Sigmoid colon (tissue), 4 donors: ENCODE results near the gene MIB1.

Experiments used
- EP300 ChIP-seq, 4 donors: sonication (generic); formaldehyde crosslinking; IDR thresholded peaks; one replicate each; pipeline ENCODE4 v1.6.1; 2017; ENCODE audit warnings: antibody characterized with exemption in 4 of 4
- POLR2A ChIP-seq, 2 donors: fragments of 450-650 bp; IDR thresholded peaks; one replicate each; pipeline ENCODE4 v1.6.1; 2016; ENCODE audit warnings: antibody characterized with exemption in 2 of 2, mild to moderate bottlenecking in 2 of 2, moderate library complexity in 2 of 2
- POLR2AphosphoS5 ChIP-seq, 4 donors: sonication (generic); formaldehyde crosslinking; IDR thresholded peaks; one replicate each; pipeline ENCODE4 v1.6.1; 2017; ENCODE audit warnings: antibody characterized with exemption in 4 of 4
- TF ChIP-seq, protein P1 (sequence below), 4 experiments: fragments of 450-650 bp in 3 of 4; fragments of 200-600 bp in 1 of 4; IDR thresholded peaks; one replicate each; pipeline ENCODE4 v1.5.1; 2016 to 2019; ENCODE audit warnings: antibody characterized with exemption in 4 of 4, mild to moderate bottlenecking in 3 of 4, moderate library complexity in 2 of 4

DNA sequence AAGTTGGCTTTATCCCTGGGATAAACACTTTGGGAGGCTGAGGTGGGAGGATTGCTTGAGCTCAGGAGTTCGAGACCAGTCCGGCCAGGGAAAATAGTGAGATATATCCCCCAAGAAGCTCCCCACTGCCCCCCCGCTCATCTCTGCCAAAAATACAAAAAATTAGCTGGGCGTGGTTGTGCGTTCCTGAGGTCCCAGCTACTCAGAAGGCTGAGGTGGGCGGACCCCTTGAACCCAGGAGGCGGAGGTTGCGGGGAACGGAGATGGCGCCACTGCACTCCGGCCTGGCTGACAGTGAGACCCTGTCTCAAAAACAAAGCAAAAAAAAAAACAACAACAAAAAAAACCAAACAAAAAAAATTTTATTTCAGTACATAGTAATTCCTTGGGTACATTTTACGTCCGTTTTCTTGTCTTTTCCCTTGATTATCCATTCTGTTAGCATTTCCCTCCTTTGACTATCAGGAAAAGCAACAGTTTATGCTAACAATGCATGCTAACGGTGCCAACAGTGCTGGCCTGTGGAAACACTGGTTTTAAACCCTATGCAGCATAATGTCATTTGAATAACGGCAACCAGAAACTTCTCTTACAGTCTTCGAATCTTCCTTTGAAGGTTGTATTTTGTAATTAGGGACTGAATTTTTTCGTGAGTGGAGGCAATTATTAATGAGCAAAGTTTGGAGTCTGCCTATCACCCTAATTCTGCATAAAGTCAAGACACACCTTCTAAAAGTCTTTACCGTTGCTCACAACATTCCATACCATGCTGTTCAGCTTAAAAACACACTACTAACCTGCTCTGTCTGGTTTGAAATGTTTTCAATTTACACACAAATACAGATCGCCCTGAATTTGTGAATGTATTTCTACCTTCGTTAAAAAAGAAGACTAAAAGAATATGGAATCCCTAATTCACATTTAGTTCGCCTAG is 721 bp upstream of the MIB1 start:
- TF ChIP-seq EP300 (IDR thresholded peaks at IDR 0.05) (no peak), POLR2A (IDR thresholded peaks at IDR 0.05) (no peak), POLR2AphosphoS5 (IDR thresholded peaks at IDR 0.05) (no peak)
- TF ChIP-seq, protein P1, sequence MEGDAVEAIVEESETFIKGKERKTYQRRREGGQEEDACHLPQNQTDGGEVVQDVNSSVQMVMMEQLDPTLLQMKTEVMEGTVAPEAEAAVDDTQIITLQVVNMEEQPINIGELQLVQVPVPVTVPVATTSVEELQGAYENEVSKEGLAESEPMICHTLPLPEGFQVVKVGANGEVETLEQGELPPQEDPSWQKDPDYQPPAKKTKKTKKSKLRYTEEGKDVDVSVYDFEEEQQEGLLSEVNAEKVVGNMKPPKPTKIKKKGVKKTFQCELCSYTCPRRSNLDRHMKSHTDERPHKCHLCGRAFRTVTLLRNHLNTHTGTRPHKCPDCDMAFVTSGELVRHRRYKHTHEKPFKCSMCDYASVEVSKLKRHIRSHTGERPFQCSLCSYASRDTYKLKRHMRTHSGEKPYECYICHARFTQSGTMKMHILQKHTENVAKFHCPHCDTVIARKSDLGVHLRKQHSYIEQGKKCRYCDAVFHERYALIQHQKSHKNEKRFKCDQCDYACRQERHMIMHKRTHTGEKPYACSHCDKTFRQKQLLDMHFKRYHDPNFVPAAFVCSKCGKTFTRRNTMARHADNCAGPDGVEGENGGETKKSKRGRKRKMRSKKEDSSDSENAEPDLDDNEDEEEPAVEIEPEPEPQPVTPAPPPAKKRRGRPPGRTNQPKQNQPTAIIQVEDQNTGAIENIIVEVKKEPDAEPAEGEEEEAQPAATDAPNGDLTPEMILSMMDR (IDR thresholded peaks at IDR 0.05) = no peak
